A673 (cell line): ENCODE results near the gene PGBD5.

Source experiments
- CTCF ChIP-seq: fragments of 300-800, 200-600 bp; sonication (generic); conservative IDR thresholded peaks from 2 replicates; pipeline ENCODE4 v1.5.1; 2017; ENCODE audit warnings: low read depth, mild to moderate bottlenecking, antibody characterized with exemption, low read length, moderate library complexity, mixed read lengths
- EZH2 ChIP-seq: fragments of 200-600 bp; sonication (generic); IDR thresholded peaks from 2 replicates; pipeline ENCODE4 v1.6.1; 2017; ENCODE audit warnings: borderline replicate concordance, low read depth, mild to moderate bottlenecking, mixed read lengths, antibody characterized with exemption, low read length; ENCODE audit not compliant: poor library complexity, severe bottlenecking

- TF ChIP-seq CTCF (no peak), EZH2 (no peak)
Measured at GRCh38 chr1:230276401-230276800, 149.7 kb downstream of the PGBD5 start.
